Measurements from ENCODE around the gene HEXD.

DNA sequence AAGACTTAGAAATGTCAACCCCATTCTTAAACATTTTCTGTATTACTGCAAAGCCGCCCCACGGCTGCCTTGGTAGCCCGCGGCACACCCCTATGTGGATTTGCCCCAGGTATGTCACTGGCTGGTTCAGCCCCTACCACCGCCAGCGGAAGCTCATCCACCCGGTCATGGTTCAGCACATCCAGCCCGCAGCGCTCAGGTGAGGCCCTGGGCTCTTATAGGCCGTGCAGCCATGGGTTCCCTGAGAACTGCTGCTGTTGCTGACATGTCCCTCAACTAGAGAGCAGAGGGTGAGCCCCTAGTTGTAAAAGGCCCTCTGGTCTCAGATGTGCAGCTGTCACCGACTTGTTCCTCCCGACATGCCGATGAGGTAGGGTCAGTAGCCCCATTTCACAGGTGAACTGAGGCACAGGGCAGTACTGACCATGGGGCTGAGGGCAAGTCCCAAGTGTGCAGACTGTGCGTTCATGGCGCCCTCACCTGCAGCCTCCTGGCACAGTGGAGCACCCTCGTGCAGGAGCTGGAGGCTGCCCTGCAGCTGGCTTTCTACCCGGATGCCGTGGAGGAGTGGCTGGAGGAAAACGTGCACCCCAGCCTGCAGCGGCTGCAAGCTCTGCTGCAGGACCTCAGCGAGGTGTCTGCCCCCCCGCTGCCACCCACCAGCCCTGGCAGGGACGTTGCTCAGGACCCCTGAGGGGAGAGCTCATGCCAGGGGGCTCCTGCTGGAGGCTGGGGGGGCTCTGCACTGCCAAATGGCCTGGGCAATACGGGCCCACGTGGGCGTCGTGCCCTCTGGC lies 23.7 kb downstream of the HEXD start:
- TF ChIP-seq, protein P1, sequence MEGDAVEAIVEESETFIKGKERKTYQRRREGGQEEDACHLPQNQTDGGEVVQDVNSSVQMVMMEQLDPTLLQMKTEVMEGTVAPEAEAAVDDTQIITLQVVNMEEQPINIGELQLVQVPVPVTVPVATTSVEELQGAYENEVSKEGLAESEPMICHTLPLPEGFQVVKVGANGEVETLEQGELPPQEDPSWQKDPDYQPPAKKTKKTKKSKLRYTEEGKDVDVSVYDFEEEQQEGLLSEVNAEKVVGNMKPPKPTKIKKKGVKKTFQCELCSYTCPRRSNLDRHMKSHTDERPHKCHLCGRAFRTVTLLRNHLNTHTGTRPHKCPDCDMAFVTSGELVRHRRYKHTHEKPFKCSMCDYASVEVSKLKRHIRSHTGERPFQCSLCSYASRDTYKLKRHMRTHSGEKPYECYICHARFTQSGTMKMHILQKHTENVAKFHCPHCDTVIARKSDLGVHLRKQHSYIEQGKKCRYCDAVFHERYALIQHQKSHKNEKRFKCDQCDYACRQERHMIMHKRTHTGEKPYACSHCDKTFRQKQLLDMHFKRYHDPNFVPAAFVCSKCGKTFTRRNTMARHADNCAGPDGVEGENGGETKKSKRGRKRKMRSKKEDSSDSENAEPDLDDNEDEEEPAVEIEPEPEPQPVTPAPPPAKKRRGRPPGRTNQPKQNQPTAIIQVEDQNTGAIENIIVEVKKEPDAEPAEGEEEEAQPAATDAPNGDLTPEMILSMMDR (IDR thresholded peaks at IDR 0.05), result no peak
- TF ChIP-seq POLR2A (IDR thresholded peaks at IDR 0.05) (no peak), EP300 (IDR thresholded peaks at IDR 0.05) (no peak), POLR2AphosphoS5 (IDR thresholded peaks at IDR 0.05) (no peak)

All from upper lobe of left lung (tissue), 4 donors.